Upper lobe of left lung (tissue), 4 donors: ENCODE measurements around the gene NUDT3.

ENCODE experiments used
- POLR2A ChIP-seq, 4 donors: fragments of 450-650 bp; IDR thresholded peaks; one replicate each; pipeline ENCODE4 v1.5.1; 2016 to 2017; ENCODE audit warnings: antibody characterized with exemption in 4 of 4, mild to moderate bottlenecking in 2 of 4
- POLR2AphosphoS5 ChIP-seq, 2 donors: sonication (generic); formaldehyde crosslinking; IDR thresholded peaks; one replicate each; pipeline ENCODE4 v1.5.1; 2017; ENCODE audit warnings: antibody characterized with exemption in 2 of 2
- TF ChIP-seq, protein P1 (sequence below), 6 experiments: fragments of 450-650 bp in 4 of 6; fragments of 200-600 bp in 2 of 6; sonication (generic) in 2 of 6; IDR thresholded peaks; one replicate each; pipeline ENCODE4 v1.5.1; 2016 to 2019; ENCODE audit warnings: antibody characterized with exemption in 6 of 6

GRCh38 chr6:34275128-34275804, 117.2 kb downstream of the NUDT3 start:
- TF ChIP-seq, protein P1, sequence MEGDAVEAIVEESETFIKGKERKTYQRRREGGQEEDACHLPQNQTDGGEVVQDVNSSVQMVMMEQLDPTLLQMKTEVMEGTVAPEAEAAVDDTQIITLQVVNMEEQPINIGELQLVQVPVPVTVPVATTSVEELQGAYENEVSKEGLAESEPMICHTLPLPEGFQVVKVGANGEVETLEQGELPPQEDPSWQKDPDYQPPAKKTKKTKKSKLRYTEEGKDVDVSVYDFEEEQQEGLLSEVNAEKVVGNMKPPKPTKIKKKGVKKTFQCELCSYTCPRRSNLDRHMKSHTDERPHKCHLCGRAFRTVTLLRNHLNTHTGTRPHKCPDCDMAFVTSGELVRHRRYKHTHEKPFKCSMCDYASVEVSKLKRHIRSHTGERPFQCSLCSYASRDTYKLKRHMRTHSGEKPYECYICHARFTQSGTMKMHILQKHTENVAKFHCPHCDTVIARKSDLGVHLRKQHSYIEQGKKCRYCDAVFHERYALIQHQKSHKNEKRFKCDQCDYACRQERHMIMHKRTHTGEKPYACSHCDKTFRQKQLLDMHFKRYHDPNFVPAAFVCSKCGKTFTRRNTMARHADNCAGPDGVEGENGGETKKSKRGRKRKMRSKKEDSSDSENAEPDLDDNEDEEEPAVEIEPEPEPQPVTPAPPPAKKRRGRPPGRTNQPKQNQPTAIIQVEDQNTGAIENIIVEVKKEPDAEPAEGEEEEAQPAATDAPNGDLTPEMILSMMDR (IDR thresholded peaks at IDR 0.05): no peak
- no peak for TF ChIP-seq POLR2A (IDR thresholded peaks at IDR 0.05)
- no peak for TF ChIP-seq POLR2AphosphoS5 (IDR thresholded peaks at IDR 0.05)
